Calu3 (cell line): ENCODE measurements around the gene TNNI3. TPM values are rescaled to one million over a fixed set of nuclear protein-coding genes. Genes with fewer than 3 reads are reported as not detected.
A peak's percentile ranks its signal among the peaks of the same experiment; 100 is the strongest.

Source experiments
- BruUV-seq: library from RNA; stranded (reverse); fragments of 400-500 nt; replicated peaks from 2 replicates; lab custom pipeline; 2021; lab: Mats Ljungman, UMichigan
- CTCF ChIA-PET: fragments of 300-600 bp; sonication (Branson Sonifier 250); formaldehyde crosslinking; loops from one replicate; lab custom pipeline; 2022; ENCODE audit warnings: antibody characterized with exemption; lab: Charles Lee
- DNase-seq: peaks from one replicate; pipeline ENCODE4 v3.0.0; 2022
- H3K27ac Mint-ChIP-seq: one replicate; pipeline ENCODE4 v1.8.0; 2022; ENCODE audit warnings: mixed read lengths; ENCODE audit not compliant: unreplicated experiment
- H3K27me3 Mint-ChIP-seq: one replicate; pipeline ENCODE4 v1.8.0; 2022; ENCODE audit warnings: mixed read lengths; ENCODE audit not compliant: unreplicated experiment
- H3K36me3 Mint-ChIP-seq: one replicate; pipeline ENCODE4 v1.8.0; 2022; ENCODE audit warnings: mild to moderate bottlenecking, moderate library complexity, mixed read lengths; ENCODE audit not compliant: insufficient read depth, unreplicated experiment
- H3K4me1 Mint-ChIP-seq: one replicate; pipeline ENCODE4 v1.8.0; 2022; ENCODE audit warnings: mild to moderate bottlenecking, low read depth, mixed read lengths; ENCODE audit not compliant: unreplicated experiment
- H3K4me3 Mint-ChIP-seq: one replicate; pipeline ENCODE4 v1.8.0; 2022; ENCODE audit warnings: mild to moderate bottlenecking, low read depth, moderate library complexity, mixed read lengths; ENCODE audit not compliant: unreplicated experiment
- H3K9me3 Mint-ChIP-seq: one replicate; pipeline ENCODE4 v1.8.0; 2022; ENCODE audit warnings: low read depth, mixed read lengths; ENCODE audit not compliant: unreplicated experiment
- CTCF ChIP-seq: fragments of 200-600 bp; IDR thresholded peaks from one replicate; pipeline ENCODE4 v1.8.0; 2022; ENCODE audit warnings: antibody characterized with exemption; ENCODE audit not compliant: unreplicated experiment
- intact Hi-C: fragments of 100-400 bp; cut with micrococcal nuclease; formaldehyde crosslinking; loops from one replicate; pipeline ENCODE4 v1.10.0; 2022; ENCODE audit not compliant: unreplicated experiment
- total RNA-seq: library from RNA; stranded (reverse); gene quantifications from 2 replicates; pipeline ENCODE4 v1.2.3, GENCODE V29; 2022

The TNNI3 gene
- total RNA-seq, 1 experiment from 2014 or later, result 1.3 TPM

- Mint-ChIP-seq H3K36me3 (peaks cover 31% of the 10 kb centered on the region), H3K9me3 (no peaks in the 10 kb centered on the region), H3K27me3 (peaks cover 49% of the 10 kb centered on the region), H3K4me3 (no peak overlapping the region), H3K4me1 (peaks cover 22% of the 10 kb centered on the region), H3K27ac (no peak overlapping the region)
- CTCF ChIA-PET, result no interaction called here
- intact Hi-C loops, result no loop called here
- no TSS peak for BruUV-seq
- TF ChIP-seq CTCF, result no peak
- DNase-seq, result no peak
These were observed 24.2 kb upstream of the TNNI3 start for GRCh38 chr19:55181740-55182139.

GRCh38 chr19:55179606-55180484 is 22.3 kb upstream of the TNNI3 start, which contains the start of gene SYT5:
TSS of gene SYT5 (minus strand) at chr19:55180289. CDS start at chr19:55179041, 1,248 bp downstream.
- Mint-ChIP-seq H3K27me3 (peaks cover 56% of the 10 kb centered on the region), H3K36me3 (peaks cover 31% of the 10 kb centered on the region), H3K9me3 (no peaks in the 10 kb centered on the region), H3K4me1 (peaks cover 22% of the 10 kb centered on the region), H3K27ac (peak within 1 kb of the TSS; percentile 92), H3K4me3 (peak within 1 kb of the TSS; percentile 65)
- CTCF ChIA-PET, result interaction anchor here (0.7 to 1.5 kb wide), 4 partner anchors 9 to 37 kb away, joined by 3 to 5 read pairs (median 4); partner anchors contain the start of genes DNAAF3 and PTPRH
- peak; percentile 77 for DNase-seq
- no TSS peak for BruUV-seq
- intact Hi-C loops, result loop anchor here (5.0 to 10.0 kb wide), 2 partner anchors 32 to 75 kb away; partner anchors contain the start of gene PPP6R1
- TF ChIP-seq CTCF, result no peak

- CTCF ChIA-PET, result interaction anchor here (1.4 to 1.5 kb wide), 2 partner anchors 13 to 37 kb away, joined by 4 to 5 read pairs; partner anchors contain the start of gene DNAAF3
- peak overlapping the region; percentile 92 for H3K27ac Mint-ChIP-seq
- peak; percentile 90 for DNase-seq
- intact Hi-C loops, result loop anchor here (5.0 to 10.0 kb wide), 2 partner anchors 33 to 76 kb away; partner anchors contain the start of gene PPP6R1
- H3K36me3 Mint-ChIP-seq, result peaks cover 34% of the 10 kb centered on the region
- H3K9me3 Mint-ChIP-seq, result no peaks in the 10 kb centered on the region
- TF ChIP-seq CTCF, result no peak
- no TSS peak for BruUV-seq
- H3K4me1 Mint-ChIP-seq, result peaks cover 22% of the 10 kb centered on the region
- peaks cover 56% of the 10 kb centered on the region for H3K27me3 Mint-ChIP-seq
- peak overlapping the region; percentile 65 for H3K4me3 Mint-ChIP-seq
These were observed 21.5 kb upstream of the TNNI3 start for GRCh38 chr19:55178781-55179599.

GRCh38 chr19:55176076-55176475 is 18.5 kb upstream of the TNNI3 start:
- intact Hi-C loops, result loop anchor here (5.0 to 10.0 kb wide), 2 partner anchors 36 to 79 kb away; partner anchors contain the start of gene PPP6R1
- Mint-ChIP-seq H3K27ac (no peak overlapping the region), H3K27me3 (peaks cover 76% of the 10 kb centered on the region), H3K36me3 (peaks cover 46% of the 10 kb centered on the region), H3K9me3 (no peaks in the 10 kb centered on the region), H3K4me1 (peaks cover 45% of the 10 kb centered on the region), H3K4me3 (no peak overlapping the region)
- peak; percentile 28 for DNase-seq
- BruUV-seq, result no TSS peak
- TF ChIP-seq CTCF, result no peak
- CTCF ChIA-PET, result interaction anchor here (0.6 to 1.1 kb wide), 3 partner anchors 10 to 35 kb away, joined by 3 to 4 read pairs (median 4); partner anchors contain the start of gene DNAAF3
